ENCODE results near the gene ATP5MC3. TPM values are rescaled to one million over a fixed set of nuclear protein-coding genes. Genes with fewer than 3 reads are reported as not detected.

Gene ATP5MC3
- polyA plus RNA-seq, 1 donor from 2014 or later = 303 TPM

- Histone ChIP-seq H2AFZ (ENCODE audit: low read depth, low read length) (peak overlapping the region; percentile 84), H3K9ac (ENCODE audit: low read length) (peak overlapping the region; percentile 97), H3K9me3 (ENCODE audit: low read length) (no peaks in the 10 kb centered on the region), H3K4me2 (ENCODE audit: low read length) (peak overlapping the region; percentile 94), H3K27me3 (ENCODE audit: insufficient read depth, low read depth, low read length) (no peaks in the 10 kb centered on the region), H3K36me3 (ENCODE audit: insufficient read depth, low read length) (peaks cover 6% of the 10 kb centered on the region), H4K20me1 (ENCODE audit: insufficient read depth) (no peaks in the 10 kb centered on the region), H3K4me3 (ENCODE audit: low read length) (peak overlapping the region; percentile 90), H3K9me2 (ENCODE audit: insufficient read depth, low read length) (no peaks in the 10 kb centered on the region), H3F3A (ENCODE audit: insufficient read depth, low read length, poor library complexity, severe bottlenecking) (no peaks in the 10 kb centered on the region), H3K27ac (ENCODE audit: low read length) (peak overlapping the region; percentile 90), H3K79me2 (replicated peaks; ENCODE audit: insufficient read depth, low read length) (peaks cover 28% of the 10 kb centered on the region)
- TF ChIP-seq EP300 (conservative IDR thresholded peaks at IDR 0.05; ENCODE audit: poor library complexity, severe bottlenecking) = no peak
- TF ChIP-seq SMC3 (conservative IDR thresholded peaks at IDR 0.05; ENCODE audit: poor library complexity) = no peak
- no peak for TF ChIP-seq RAD21 (conservative IDR thresholded peaks at IDR 0.05)
- TF ChIP-seq MXI1 (conservative IDR thresholded peaks at IDR 0.05; ENCODE audit: poor library complexity, severe bottlenecking) = no peak
- TF ChIP-seq REST (IDR thresholded peaks at IDR 0.05; ENCODE audit: borderline replicate concordance) = no peak
- no peak for TF ChIP-seq POLR2AphosphoS5 (IDR thresholded peaks at IDR 0.05)
- TF ChIP-seq EZH2 (IDR thresholded peaks at IDR 0.05; ENCODE audit: borderline replicate concordance, insufficient read depth, low read length, poor library complexity, severe bottlenecking) = no peak
- no peak for TF ChIP-seq CTCF (IDR thresholded peaks at IDR 0.05; ENCODE audit: poor library complexity, severe bottlenecking)
- no peak for TF ChIP-seq TAF1 (IDR thresholded peaks at IDR 0.05; ENCODE audit: low read depth)
Observed at GRCh38 chr2:175180701-175181103, 808 bp downstream of the ATP5MC3 start.

- Histone ChIP-seq H4K20me1 (ENCODE audit: insufficient read depth) (no peaks in the 10 kb centered on the region), H3F3A (ENCODE audit: insufficient read depth, low read length, poor library complexity, severe bottlenecking) (no peaks in the 10 kb centered on the region), H3K36me3 (ENCODE audit: insufficient read depth, low read length) (peaks cover 6% of the 10 kb centered on the region), H3K9ac (ENCODE audit: low read length) (no peak overlapping the region), H3K4me3 (ENCODE audit: low read length) (no peak overlapping the region), H3K27me3 (ENCODE audit: insufficient read depth, low read depth, low read length) (no peaks in the 10 kb centered on the region), H3K27ac (ENCODE audit: low read length) (no peak overlapping the region), H3K9me3 (ENCODE audit: low read length) (no peaks in the 10 kb centered on the region), H3K79me2 (replicated peaks; ENCODE audit: insufficient read depth, low read length) (peaks cover 24% of the 10 kb centered on the region), H3K4me2 (ENCODE audit: low read length) (no peak overlapping the region), H2AFZ (ENCODE audit: low read depth, low read length) (no peak overlapping the region), H3K9me2 (ENCODE audit: insufficient read depth, low read length) (no peaks in the 10 kb centered on the region)
- TF ChIP-seq EP300 (conservative IDR thresholded peaks at IDR 0.05; ENCODE audit: poor library complexity, severe bottlenecking) = no peak
- no peak for TF ChIP-seq RAD21 (conservative IDR thresholded peaks at IDR 0.05)
- TF ChIP-seq MXI1 (conservative IDR thresholded peaks at IDR 0.05; ENCODE audit: poor library complexity, severe bottlenecking) = no peak
- TF ChIP-seq SMC3 (conservative IDR thresholded peaks at IDR 0.05; ENCODE audit: poor library complexity) = no peak
- TF ChIP-seq EZH2 (IDR thresholded peaks at IDR 0.05; ENCODE audit: borderline replicate concordance, insufficient read depth, low read length, poor library complexity, severe bottlenecking) = no peak
- TF ChIP-seq REST (IDR thresholded peaks at IDR 0.05; ENCODE audit: borderline replicate concordance) = no peak
- no peak for TF ChIP-seq TAF1 (IDR thresholded peaks at IDR 0.05; ENCODE audit: low read depth)
Observed at GRCh38 chr2:175176624-175177023, 4.9 kb downstream of the ATP5MC3 start.
